Smooth muscle cell (in vitro differentiated cells): ENCODE data around the gene OR52L1. TPM values are rescaled to one million over a fixed set of nuclear protein-coding genes. Genes with fewer than 3 reads are reported as not detected.

Experiments
- DNase-seq: peaks from one replicate; lab custom pipeline; 2025; ENCODE audit not compliant: unreplicated experiment; lab: John Stamatoyannopoulos, UW
- H2AFZ ChIP-seq: fragments of 200-600 bp; sonication (generic); 2 replicates; pipeline ENCODE4 v1.6.0; 2016; ENCODE audit warnings: antibody characterized with exemption, low read depth, mild to moderate bottlenecking
- H3F3A ChIP-seq: fragments of 200-600 bp; sonication (generic); 2 replicates; pipeline ENCODE4 v1.6.0; 2017; ENCODE audit warnings: antibody characterized with exemption, low read depth
- H3K27ac ChIP-seq: fragments of 200-600 bp; sonication (generic); 2 replicates; pipeline ENCODE4 v1.5.1; 2016; ENCODE audit warnings: low read depth, mild to moderate bottlenecking
- H3K27me3 ChIP-seq: fragments of 200-600 bp; sonication (generic); 2 replicates; pipeline ENCODE4 v1.6.1; 2016; ENCODE audit warnings: low read depth, mild to moderate bottlenecking
- H3K36me3 ChIP-seq: fragments of 200-600 bp; sonication (generic); 2 replicates; pipeline ENCODE4 v1.5.1; 2016; ENCODE audit warnings: low read depth
- H3K4me1 ChIP-seq: fragments of 200-600 bp; sonication (generic); 2 replicates; pipeline ENCODE4 v1.5.1; 2016; ENCODE audit warnings: low read depth
- H3K4me2 ChIP-seq: fragments of 200-600 bp; sonication (generic); 2 replicates; pipeline ENCODE4 v1.6.0; 2016; ENCODE audit warnings: mild to moderate bottlenecking
- H3K4me3 ChIP-seq: fragments of 200-600 bp; sonication (generic); 2 replicates; pipeline ENCODE4 v1.5.1; 2016; ENCODE audit warnings: mild to moderate bottlenecking
- H3K79me2 ChIP-seq: fragments of 200-600 bp; sonication (generic); 2 replicates; pipeline ENCODE4 v1.6.0; 2016; ENCODE audit warnings: low read depth, mild to moderate bottlenecking
- H3K9ac ChIP-seq: fragments of 200-600 bp; sonication (generic); 2 replicates; pipeline ENCODE4 v1.6.0; 2016; ENCODE audit warnings: low read depth
- H3K9me3 ChIP-seq: fragments of 200-600 bp; sonication (generic); replicated peaks from 2 replicates; pipeline ENCODE4 v1.5.1; 2016; ENCODE audit warnings: low read depth
- H4K20me1 ChIP-seq: fragments of 200-600 bp; sonication (generic); 2 replicates; pipeline ENCODE4 v1.6.0; 2016; ENCODE audit warnings: low read depth
- WGBS: methylation state at CpG from one replicate; pipeline ENCODE4 v1.1.7; 2016; ENCODE audit warnings: low lambda C conversion rate; 5-methylcytosine and 5-hydroxymethylcytosine counted together
- polyA plus RNA-seq: library from polyadenylated mRNA; unstranded; fragments of >200 nt; fragmentation: Nextera tagmentation; extraction: Ambion mirVana; gene quantifications from 2 replicates; pipeline ENCODE4 v1.2.1, GENCODE V29; 2016
- total RNA-seq: library from RNA; depleted of rRNA; stranded (reverse); fragments of >200 nt; gene quantifications from 2 replicates; pipeline ENCODE4 v1.2.3, GENCODE V29; 2014
- TF ChIP-seq, protein P1 (sequence below): fragments of 200-600 bp; sonication (generic); IDR thresholded peaks from 2 replicates; pipeline ENCODE4 v1.5.1; 2017; ENCODE audit warnings: borderline replicate concordance, mild to moderate bottlenecking, antibody characterized with exemption; ENCODE audit not compliant: insufficient read depth, poor library complexity, severe bottlenecking

OR52L1 gene
- total RNA-seq (0.18 TPM in 1 of 2 replicates, not detected in the other), polyA plus RNA-seq (not detected in 2 replicates)

DNA sequence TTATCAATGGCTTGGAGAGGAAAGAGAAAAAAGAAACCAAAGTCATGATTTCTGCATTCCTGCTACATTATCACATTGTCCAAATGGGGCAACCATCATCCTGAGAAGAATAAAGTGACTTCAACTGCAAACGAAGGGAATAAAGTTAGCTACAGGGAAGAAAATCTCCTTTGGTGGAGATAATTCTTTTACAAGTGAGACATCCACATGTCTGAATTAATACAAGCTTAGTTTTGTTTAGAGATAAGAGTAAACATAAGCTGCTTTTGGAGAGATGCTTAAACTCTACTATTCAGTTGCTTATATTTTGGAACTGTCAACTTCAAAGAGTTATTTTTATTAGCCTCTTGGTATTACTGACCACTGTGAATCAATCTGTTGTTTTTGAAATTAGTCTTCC lies at the start of gene OR52L1:
Gene OR52L1, minus strand, starts transcription at position 101 of the 400 bp plus-strand sequence. Its CDS starts 55 bp downstream, at position 46.
- Histone ChIP-seq H3K9ac (no peak within 1 kb of the TSS), H3K4me3 (no peak within 1 kb of the TSS), H3K4me2 (no peak within 1 kb of the TSS), H2AFZ (no peak within 1 kb of the TSS), H3K79me2 (no peaks in the 10 kb centered on the region), H3F3A (no peaks in the 10 kb centered on the region), H3K27me3 (no peaks in the 10 kb centered on the region), H4K20me1 (no peaks in the 10 kb centered on the region), H3K27ac (no peak within 1 kb of the TSS), H3K36me3 (no peaks in the 10 kb centered on the region), H3K9me3 (no peaks in the 10 kb centered on the region), H3K4me1 (no peaks in the 10 kb centered on the region)
- DNase-seq, result no peak
- TF ChIP-seq, protein P1, sequence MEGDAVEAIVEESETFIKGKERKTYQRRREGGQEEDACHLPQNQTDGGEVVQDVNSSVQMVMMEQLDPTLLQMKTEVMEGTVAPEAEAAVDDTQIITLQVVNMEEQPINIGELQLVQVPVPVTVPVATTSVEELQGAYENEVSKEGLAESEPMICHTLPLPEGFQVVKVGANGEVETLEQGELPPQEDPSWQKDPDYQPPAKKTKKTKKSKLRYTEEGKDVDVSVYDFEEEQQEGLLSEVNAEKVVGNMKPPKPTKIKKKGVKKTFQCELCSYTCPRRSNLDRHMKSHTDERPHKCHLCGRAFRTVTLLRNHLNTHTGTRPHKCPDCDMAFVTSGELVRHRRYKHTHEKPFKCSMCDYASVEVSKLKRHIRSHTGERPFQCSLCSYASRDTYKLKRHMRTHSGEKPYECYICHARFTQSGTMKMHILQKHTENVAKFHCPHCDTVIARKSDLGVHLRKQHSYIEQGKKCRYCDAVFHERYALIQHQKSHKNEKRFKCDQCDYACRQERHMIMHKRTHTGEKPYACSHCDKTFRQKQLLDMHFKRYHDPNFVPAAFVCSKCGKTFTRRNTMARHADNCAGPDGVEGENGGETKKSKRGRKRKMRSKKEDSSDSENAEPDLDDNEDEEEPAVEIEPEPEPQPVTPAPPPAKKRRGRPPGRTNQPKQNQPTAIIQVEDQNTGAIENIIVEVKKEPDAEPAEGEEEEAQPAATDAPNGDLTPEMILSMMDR, result no peak
- 54% methylated on average over 1 of the region's 1 CpG for WGBS

DNA sequence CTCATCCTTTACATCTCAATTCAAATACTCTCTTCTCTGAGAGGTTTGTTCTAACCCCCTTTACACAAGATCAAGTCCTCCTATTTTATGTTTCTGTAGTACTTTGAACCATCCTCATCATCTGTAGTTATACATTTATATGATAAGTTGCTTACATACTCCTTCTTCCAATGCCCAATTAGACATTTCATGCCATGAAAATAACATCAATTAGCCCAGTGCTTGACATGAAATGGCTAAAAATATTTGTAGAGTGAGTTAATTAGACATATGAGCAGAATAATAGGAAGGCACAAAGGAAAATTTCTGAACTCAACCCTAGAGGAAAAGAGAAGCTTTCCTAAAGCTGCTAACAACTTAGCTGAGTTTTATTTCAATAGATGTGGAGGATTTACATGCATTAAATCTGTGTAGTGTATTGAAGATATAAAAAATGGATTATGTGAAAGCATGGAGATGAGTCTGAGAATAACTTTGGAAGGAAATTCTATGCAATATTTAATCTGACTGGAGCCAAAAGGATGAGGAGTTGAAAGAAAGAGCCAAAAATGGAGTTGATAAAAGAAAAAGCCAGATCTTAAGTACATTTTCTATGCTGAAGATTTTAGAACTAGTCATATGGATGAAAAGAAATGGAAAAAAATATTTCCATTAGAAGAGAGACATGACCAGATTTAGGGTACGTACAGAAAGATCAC lies 44.1 kb upstream of the OR52L1 start, which contains the start of gene OR56A1:
Gene OR56A1, minus strand, starts transcription at position 51 of the 698 bp plus-strand sequence. CDS start 3,066 bp downstream, outside the sequence.
- TF ChIP-seq, protein P1, result no peak
- Histone ChIP-seq H2AFZ (no peak within 1 kb of the TSS), H3K4me2 (no peak within 1 kb of the TSS), H3K4me3 (no peak within 1 kb of the TSS), H3K9me3 (no peaks in the 10 kb centered on the region), H4K20me1 (no peaks in the 10 kb centered on the region), H3K9ac (no peak within 1 kb of the TSS), H3K27me3 (peaks cover 17% of the 10 kb centered on the region), H3F3A (no peaks in the 10 kb centered on the region), H3K27ac (no peak within 1 kb of the TSS), H3K36me3 (no peaks in the 10 kb centered on the region), H3K79me2 (no peaks in the 10 kb centered on the region), H3K4me1 (no peaks in the 10 kb centered on the region)
- DNase-seq, result no peak
- WGBS, result 88% methylated on average over 1 of the region's 1 CpG

DNA sequence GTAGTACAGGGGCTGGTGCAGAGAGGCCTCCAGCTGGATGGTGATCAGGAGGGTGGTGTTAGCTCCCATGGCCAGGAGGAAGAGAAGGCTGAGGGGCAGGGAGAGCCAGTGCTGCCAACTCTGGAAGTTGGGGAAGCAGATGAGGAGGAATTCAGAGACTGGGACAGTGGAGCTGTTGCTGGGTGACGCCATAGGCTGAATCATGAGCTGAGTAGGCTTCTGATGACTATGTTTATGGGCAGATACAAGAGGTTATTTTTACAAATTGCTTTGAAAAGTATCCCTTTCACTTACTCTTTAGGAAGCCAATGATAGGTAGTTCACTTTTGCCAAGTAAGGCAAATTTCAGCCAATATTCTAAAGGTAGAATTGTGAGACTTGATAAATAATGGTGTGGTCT lies 40.7 kb upstream of the OR52L1 start:
- H2AFZ ChIP-seq, result no peak overlapping the region
- no peak overlapping the region for H3K4me3 ChIP-seq
- H3K27me3 ChIP-seq, result peaks cover 12% of the 10 kb centered on the region
- no peak overlapping the region for H3K4me2 ChIP-seq
- H3K27ac ChIP-seq, result no peak overlapping the region
- 80% methylated on average over 1 of the region's 1 CpG for WGBS
- no peak overlapping the region for H3K9ac ChIP-seq
- DNase-seq, result no peak
- no peaks in the 10 kb centered on the region for H3K4me1 ChIP-seq
- H3K36me3 ChIP-seq, result no peaks in the 10 kb centered on the region
- no peaks in the 10 kb centered on the region for H3K9me3 ChIP-seq
- no peaks in the 10 kb centered on the region for H3K79me2 ChIP-seq
- no peaks in the 10 kb centered on the region for H3F3A ChIP-seq
- no peaks in the 10 kb centered on the region for H4K20me1 ChIP-seq
- TF ChIP-seq, protein P1, result no peak

DNA sequence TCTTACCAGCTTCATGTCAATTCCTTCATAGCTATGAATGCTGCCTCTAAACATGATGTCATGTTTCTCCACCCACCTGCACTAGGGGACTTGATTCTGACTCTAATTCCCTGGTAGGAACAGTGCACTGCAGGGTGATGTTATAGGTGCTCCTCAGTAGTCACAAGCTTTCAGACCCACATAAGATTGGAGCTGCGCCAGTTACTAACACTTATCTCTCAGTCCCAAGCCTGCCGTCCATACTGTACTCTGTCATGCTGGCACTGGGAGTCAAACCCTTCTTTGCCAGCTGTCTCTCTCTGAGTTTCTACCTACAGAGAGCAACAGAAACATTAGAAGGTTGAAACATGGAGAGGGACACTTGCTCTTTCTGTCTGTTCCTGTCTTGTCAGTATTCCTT lies 38.3 kb upstream of the OR52L1 start:
- no peaks in the 10 kb centered on the region for H3K36me3 ChIP-seq
- no peak overlapping the region for H3K4me3 ChIP-seq
- no peaks in the 10 kb centered on the region for H4K20me1 ChIP-seq
- no peak overlapping the region for H2AFZ ChIP-seq
- WGBS, result 71% methylated on average over 2 of the region's 2 CpGs
- TF ChIP-seq, protein P1, result no peak
- H3K4me2 ChIP-seq, result no peak overlapping the region
- no peak overlapping the region for H3K9ac ChIP-seq
- H3F3A ChIP-seq, result no peaks in the 10 kb centered on the region
- H3K4me1 ChIP-seq, result no peaks in the 10 kb centered on the region
- no peak for DNase-seq
- H3K9me3 ChIP-seq, result no peaks in the 10 kb centered on the region
- H3K27ac ChIP-seq, result no peak overlapping the region
- H3K27me3 ChIP-seq, result peaks cover 10% of the 10 kb centered on the region
- no peaks in the 10 kb centered on the region for H3K79me2 ChIP-seq
